OCI-LY1 (cell line): ENCODE results near the gene CRACDL.

Source experiments
- H2AFZ ChIP-seq: fragments of 200-600 bp; sonication (generic), shearing (Covaris generic); 2 replicates; pipeline ENCODE4 v1.6.0; 2014; ENCODE audit warnings: antibody characterized with exemption, mild to moderate bottlenecking, low read length
- H3F3A ChIP-seq: fragments of 200-600 bp; sonication (generic), shearing (Covaris generic); 2 replicates; pipeline ENCODE4 v1.6.0; 2014; ENCODE audit warnings: mild to moderate bottlenecking, antibody characterized with exemption, low read length, moderate library complexity; ENCODE audit not compliant: insufficient read depth
- H3K27ac ChIP-seq: fragments of 200-600 bp; sonication (generic); 2 replicates; pipeline ENCODE4 v1.5.1; 2014; ENCODE audit warnings: low read length, mixed run types, mild to moderate bottlenecking, low read depth; ENCODE audit not compliant: poor library complexity, severe bottlenecking
- H3K27me3 ChIP-seq: fragments of 200-600 bp; sonication (generic); 2 replicates; pipeline ENCODE4 v1.6.0; 2014; ENCODE audit warnings: antibody characterized with exemption, mild to moderate bottlenecking, low read length, moderate library complexity; ENCODE audit not compliant: insufficient read depth
- H3K36me3 ChIP-seq: fragments of 200-600 bp; sonication (generic); 2 replicates; pipeline ENCODE4 v1.6.1; 2014; ENCODE audit warnings: mild to moderate bottlenecking, antibody characterized with exemption, low read length, moderate library complexity, mixed read lengths; ENCODE audit not compliant: insufficient read depth
- H3K4me1 ChIP-seq: fragments of 200-600 bp; sonication (generic); 2 replicates; pipeline ENCODE4 v1.5.1; 2014; ENCODE audit warnings: mild to moderate bottlenecking, low read length, moderate library complexity; ENCODE audit not compliant: insufficient read depth, severe bottlenecking
- H3K4me2 ChIP-seq: fragments of 200-600 bp; sonication (generic), shearing (Covaris generic); 2 replicates; pipeline ENCODE4 v1.6.1; 2014; ENCODE audit warnings: low read length
- H3K4me3 ChIP-seq: fragments of 200-600 bp; sonication (generic); 2 replicates; pipeline ENCODE4 v1.5.1; 2014; ENCODE audit warnings: low read length, low read depth, mild to moderate bottlenecking, mixed read lengths; ENCODE audit not compliant: poor library complexity, severe bottlenecking
- H3K79me2 ChIP-seq: fragments of 200-600 bp; shearing (Covaris generic); 2 replicates; pipeline ENCODE4 v1.6.1; 2016; ENCODE audit warnings: mixed run types, low read length, mixed read lengths; ENCODE audit not compliant: insufficient read depth
- H3K9ac ChIP-seq: fragments of 200-600 bp; sonication (generic), shearing (Covaris generic); 2 replicates; pipeline ENCODE4 v1.6.1; 2014; ENCODE audit warnings: mild to moderate bottlenecking, low read length, mixed read lengths
- H3K9me2 ChIP-seq: fragments of 200-600 bp; sonication (generic), shearing (Covaris generic); 2 replicates; pipeline ENCODE4 v1.6.1; 2014; ENCODE audit warnings: low read depth, mild to moderate bottlenecking, low read length, mixed read lengths
- H3K9me3 ChIP-seq: fragments of 200-600 bp; shearing (Covaris generic); 2 replicates; pipeline ENCODE4 v1.6.1; 2014; ENCODE audit warnings: low read length, mixed read lengths
- H4K20me1 ChIP-seq: fragments of 200-600 bp; sonication (generic), shearing (Covaris generic); 2 replicates; pipeline ENCODE4 v1.6.0; 2016; ENCODE audit warnings: mild to moderate bottlenecking, low read length; ENCODE audit not compliant: insufficient read depth
- CTCF ChIP-seq: fragments of 200-600 bp; sonication (generic), shearing (Covaris generic); IDR thresholded peaks from 2 replicates; pipeline ENCODE4 v1.5.1; 2017; ENCODE audit warnings: mild to moderate bottlenecking, antibody characterized with exemption, low read length, moderate library complexity, mixed read lengths
- EZH2 ChIP-seq: fragments of 200-600 bp; sonication (generic), shearing (Covaris generic); IDR thresholded peaks from 2 replicates; pipeline ENCODE4 v1.8.0; 2017; ENCODE audit warnings: borderline replicate concordance, mixed run types, mild to moderate bottlenecking, antibody characterized with exemption, low read length, moderate library complexity, mixed read lengths

The CRACDL gene

GRCh38 chr2:98747888-98748287 is 188.1 kb downstream of the CRACDL start:
- Histone ChIP-seq H3K4me3 (no peak overlapping the region), H3K27ac (no peak overlapping the region), H3K27me3 (peaks cover 7% of the 10 kb centered on the region; the same call in 1 of the 2 replicates), H2AFZ (no peak overlapping the region), H3K4me2 (no peak overlapping the region), H4K20me1 (no peaks in the 10 kb centered on the region), H3K9me2 (no peaks in the 10 kb centered on the region), H3K4me1 (no peaks in the 10 kb centered on the region), H3F3A (no peaks in the 10 kb centered on the region), H3K79me2 (no peaks in the 10 kb centered on the region), H3K9ac (no peak overlapping the region), H3K9me3 (no peaks in the 10 kb centered on the region; the same call in 1 of the 2 replicates), H3K36me3 (no peaks in the 10 kb centered on the region)
- no peak for TF ChIP-seq EZH2
- TF ChIP-seq CTCF: no peak

GRCh38 chr2:98746426-98746825 is 189.6 kb downstream of the CRACDL start:
- Histone ChIP-seq H3K9me2 (no peaks in the 10 kb centered on the region), H3K27ac (no peak overlapping the region), H3K4me2 (no peak overlapping the region), H3K36me3 (no peaks in the 10 kb centered on the region), H3K27me3 (peaks cover 3% of the 10 kb centered on the region; the same call in 1 of the 2 replicates), H3K9me3 (no peaks in the 10 kb centered on the region), H3K4me3 (no peak overlapping the region), H3K79me2 (no peaks in the 10 kb centered on the region), H2AFZ (no peak overlapping the region), H4K20me1 (no peaks in the 10 kb centered on the region), H3K4me1 (no peaks in the 10 kb centered on the region), H3K9ac (no peak overlapping the region), H3F3A (no peaks in the 10 kb centered on the region)
- TF ChIP-seq CTCF: no peak
- no peak for TF ChIP-seq EZH2

GRCh38 chr2:98744595-98744994 is 191.4 kb downstream of the CRACDL start:
- Histone ChIP-seq H4K20me1 (no peaks in the 10 kb centered on the region), H2AFZ (no peak overlapping the region), H3K27ac (no peak overlapping the region), H3K4me2 (no peak overlapping the region), H3K9me2 (no peaks in the 10 kb centered on the region), H3K36me3 (no peaks in the 10 kb centered on the region), H3K27me3 (no peaks in the 10 kb centered on the region; the same call in 1 of the 2 replicates), H3F3A (no peaks in the 10 kb centered on the region), H3K4me3 (no peak overlapping the region), H3K4me1 (no peaks in the 10 kb centered on the region), H3K9ac (no peak overlapping the region), H3K79me2 (no peaks in the 10 kb centered on the region), H3K9me3 (no peaks in the 10 kb centered on the region)
- no peak for TF ChIP-seq CTCF
- TF ChIP-seq EZH2: no peak
